NOMO-1 treated with DMSO at 0.1 percent for 48 hours (cell line): Measurements from ENCODE around the gene RHBDF2.
"Not testable (repeated sequence)": the region's sequence is repeated elsewhere in the genome, so short reads cannot be mapped to it uniquely, and the experiment has no call there.

ENCODE experiments used
- DNase-seq: peaks from one replicate; lab custom pipeline; 2025; ENCODE audit not compliant: unreplicated experiment; lab: John Stamatoyannopoulos, UW

RHBDF2 gene

GRCh38 chr17:76525513-76525833, 24.2 kb upstream of the RHBDF2 start:
- DNase-seq, result not testable (repeated sequence)

GRCh38 chr17:76524598-76525512, 23.6 kb upstream of the RHBDF2 start:
- DNase-seq, result no peak

GRCh38 chr17:76523084-76524037, 22.1 kb upstream of the RHBDF2 start:
- peak; percentile 40 for DNase-seq

GRCh38 chr17:76521683-76522082, 20.5 kb upstream of the RHBDF2 start:
- not testable (repeated sequence) for DNase-seq

GRCh38 chr17:76521262-76521661, 20.0 kb upstream of the RHBDF2 start:
- no peak for DNase-seq

GRCh38 chr17:76519048-76519966, 18.1 kb upstream of the RHBDF2 start:
- DNase-seq, result no peak

GRCh38 chr17:76517638-76518038, 16.4 kb upstream of the RHBDF2 start:
- DNase-seq, result no peak

GRCh38 chr17:76515274-76515949, 14.2 kb upstream of the RHBDF2 start:
- DNase-seq, result peak; percentile 37

- DNase-seq, result not testable (repeated sequence)
These were observed 13.1 kb upstream of the RHBDF2 start for GRCh38 chr17:76514355-76514754.

- DNase-seq, result no peak
These were observed 12.1 kb upstream of the RHBDF2 start for GRCh38 chr17:76513306-76513692.

GRCh38 chr17:76512366-76513305, 11.4 kb upstream of the RHBDF2 start:
- DNase-seq, result no peak

- peak; percentile 40 for DNase-seq
These were observed 10.6 kb upstream of the RHBDF2 start for GRCh38 chr17:76511668-76512365.

- DNase-seq, result no peak
These were observed 9.6 kb upstream of the RHBDF2 start for GRCh38 chr17:76510831-76511244.

- DNase-seq, result not testable (repeated sequence)
These were observed 7.3 kb upstream of the RHBDF2 start for GRCh38 chr17:76508472-76509063.

GRCh38 chr17:76506408-76507345, 5.5 kb upstream of the RHBDF2 start:
- peak; percentile 58 for DNase-seq

GRCh38 chr17:76504117-76504516, 2.9 kb upstream of the RHBDF2 start:
- DNase-seq, result no peak
